ENCODE results near the gene PDGFRB. TPM values are rescaled to one million over a fixed set of nuclear protein-coding genes. Genes with fewer than 3 reads are reported as not detected.

The PDGFRB gene
- total RNA-seq: 0.54 TPM

DNA sequence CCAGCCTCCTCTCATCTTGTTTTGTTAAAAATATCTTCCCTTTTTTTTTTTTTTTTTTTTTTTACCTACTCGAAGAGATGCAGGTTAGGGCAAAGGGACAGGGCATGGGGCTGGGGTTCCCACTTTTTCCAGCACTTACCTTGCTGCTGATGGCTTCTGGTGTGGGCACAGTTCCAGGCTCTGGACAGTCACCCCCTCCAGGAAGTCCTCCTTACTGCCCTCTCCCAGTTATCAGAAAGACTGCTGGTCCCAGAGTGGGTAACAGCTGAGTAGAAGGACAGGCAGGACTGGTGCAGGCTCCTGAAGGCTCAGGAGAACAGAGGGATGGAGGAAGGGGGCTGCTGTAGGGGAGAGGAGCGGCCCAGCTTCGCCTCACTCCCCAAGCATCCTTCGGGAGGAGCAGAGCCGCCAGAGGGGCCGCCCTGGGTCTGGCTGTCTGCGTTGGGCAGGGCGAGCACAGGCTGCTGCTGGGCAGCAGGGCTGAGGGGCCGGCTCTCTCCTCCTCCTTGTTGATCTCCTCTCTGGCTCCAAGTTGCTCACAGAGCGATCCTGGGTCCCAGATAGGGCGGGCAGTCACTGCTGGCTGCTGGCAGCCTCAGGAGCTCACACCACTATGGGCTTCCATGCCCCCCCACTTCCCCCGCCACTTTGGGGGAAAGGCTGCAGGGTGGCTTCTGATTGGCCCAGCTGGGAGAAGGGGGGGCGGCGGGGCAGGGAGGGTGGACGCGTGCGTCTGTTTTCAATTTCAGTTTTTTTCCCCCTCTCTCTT is at the start of gene PDGFRB:
Gene PDGFRB, minus strand, starts transcription at position 588 of the 769 bp plus-strand sequence. CDS start 18,798 bp downstream, outside the sequence.
- DNase-seq (ENCODE audit: low read depth in 2 of 3, low spot score in 2 of 3): peak in 2 of 3 donors; percentile 59 to 75

DNA sequence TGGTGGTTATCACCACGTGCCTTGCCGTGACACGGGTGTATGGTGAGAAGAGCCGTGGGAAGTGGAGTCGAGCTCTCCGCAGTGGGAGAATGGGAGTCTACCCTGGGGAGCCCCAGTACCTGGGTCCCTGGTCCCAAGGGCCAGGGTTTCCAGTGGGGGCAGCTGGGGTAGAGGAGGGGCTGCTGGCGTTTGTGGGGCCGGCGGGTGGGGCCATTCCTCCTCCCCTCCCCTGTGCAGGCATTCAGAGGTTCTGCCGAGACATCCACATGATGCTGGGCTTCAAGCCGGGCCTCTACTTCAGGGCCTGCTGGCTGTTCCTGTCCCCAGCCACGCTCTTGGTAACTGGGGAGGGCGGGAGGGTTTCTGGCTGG is 48.9 kb upstream of the PDGFRB start:
- no peak for DNase-seq (ENCODE audit: low read depth in 2 of 3, low spot score in 2 of 3)

DNA sequence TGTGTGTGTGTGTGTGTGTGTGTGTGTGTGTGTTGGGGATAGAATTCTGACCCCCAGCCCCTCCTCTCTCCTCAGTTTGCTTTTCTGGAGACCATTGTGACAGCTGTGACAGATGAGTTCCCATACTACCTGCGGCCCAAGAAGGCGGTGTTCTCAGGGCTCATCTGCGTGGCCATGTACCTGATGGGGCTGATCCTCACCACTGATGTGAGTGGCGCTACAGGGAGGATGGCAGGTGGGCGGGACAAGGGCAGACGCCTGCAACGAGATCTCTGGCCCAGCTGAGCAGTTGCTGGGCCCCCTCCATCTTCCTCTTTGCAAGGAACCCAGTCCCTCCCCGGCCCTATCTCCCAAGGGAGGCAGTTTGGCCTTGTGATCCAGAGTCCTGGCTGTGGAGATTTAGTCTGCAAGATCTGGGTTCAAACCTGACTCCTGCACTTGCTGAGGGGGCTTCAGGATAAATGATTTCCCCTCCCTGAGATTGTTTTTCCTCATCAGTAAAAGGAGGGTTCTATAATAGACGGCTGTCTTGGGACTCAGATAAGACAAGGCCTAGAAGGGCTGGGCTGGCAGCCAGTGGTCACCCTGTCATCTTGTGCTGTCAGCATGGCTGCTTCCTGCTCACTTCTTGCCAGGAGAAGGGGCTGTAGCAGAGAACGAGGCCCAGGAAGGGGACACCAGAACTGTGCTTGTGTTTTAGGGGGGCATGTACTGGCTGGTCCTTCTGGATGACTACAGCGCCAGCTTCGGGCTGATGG is 48.4 kb upstream of the PDGFRB start:
- no peak for DNase-seq (ENCODE audit: low read depth in 2 of 3, low spot score in 2 of 3)

DNA sequence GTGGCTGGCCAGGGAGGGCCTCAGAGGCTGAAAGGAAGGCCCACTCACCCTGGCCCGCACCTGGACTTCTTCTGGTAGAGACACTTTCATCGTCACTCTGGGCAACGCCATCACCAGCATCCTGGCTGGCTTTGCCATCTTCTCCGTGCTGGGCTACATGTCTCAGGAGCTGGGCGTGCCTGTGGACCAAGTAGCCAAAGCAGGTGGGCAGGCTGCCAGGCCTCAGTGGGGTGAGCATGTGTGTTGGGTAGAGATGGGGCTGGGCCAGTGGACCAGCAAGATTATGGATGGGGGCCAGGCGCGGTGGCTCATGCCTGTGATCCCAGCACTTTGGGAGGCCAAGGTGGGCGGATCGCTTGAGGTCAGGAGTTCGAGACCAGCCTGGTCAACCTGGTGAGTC is 46.9 kb upstream of the PDGFRB start:
- no peak for DNase-seq (ENCODE audit: low read depth in 2 of 3, low spot score in 2 of 3)

DNA sequence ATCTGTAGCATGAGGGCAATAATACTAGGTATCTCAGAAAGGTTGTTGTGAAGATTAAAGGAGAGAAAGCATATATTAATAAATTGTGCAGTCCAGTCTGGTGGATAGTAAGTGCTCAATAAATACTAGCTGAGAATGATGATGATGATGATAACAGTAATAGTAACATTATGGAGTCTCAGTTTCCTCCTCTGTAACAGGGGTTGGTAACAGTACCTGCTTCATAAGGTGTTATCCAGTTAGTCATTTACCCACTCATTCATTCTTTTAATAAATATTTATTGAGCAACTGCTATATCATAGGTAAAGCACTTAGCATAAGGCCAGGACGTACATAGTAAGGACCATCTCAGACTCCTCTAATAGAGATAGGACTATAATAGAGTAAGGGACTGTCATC is 41.8 kb upstream of the PDGFRB start:
- DNase-seq (ENCODE audit: low read depth in 2 of 3, low spot score in 2 of 3): no peak

GRCh38 chr5:150196986-150197385 is 41.3 kb upstream of the PDGFRB start:
- DNase-seq (ENCODE audit: low read depth in 2 of 3, low spot score in 2 of 3): no peak

- DNase-seq (ENCODE audit: low read depth in 2 of 3, low spot score in 2 of 3): no peak
Observed at GRCh38 chr5:150196514-150196913, 40.9 kb upstream of the PDGFRB start.

- no peak for DNase-seq (ENCODE audit: low read depth in 2 of 3, low spot score in 2 of 3)
Observed at GRCh38 chr5:150195736-150196485, 40.3 kb upstream of the PDGFRB start.

DNA sequence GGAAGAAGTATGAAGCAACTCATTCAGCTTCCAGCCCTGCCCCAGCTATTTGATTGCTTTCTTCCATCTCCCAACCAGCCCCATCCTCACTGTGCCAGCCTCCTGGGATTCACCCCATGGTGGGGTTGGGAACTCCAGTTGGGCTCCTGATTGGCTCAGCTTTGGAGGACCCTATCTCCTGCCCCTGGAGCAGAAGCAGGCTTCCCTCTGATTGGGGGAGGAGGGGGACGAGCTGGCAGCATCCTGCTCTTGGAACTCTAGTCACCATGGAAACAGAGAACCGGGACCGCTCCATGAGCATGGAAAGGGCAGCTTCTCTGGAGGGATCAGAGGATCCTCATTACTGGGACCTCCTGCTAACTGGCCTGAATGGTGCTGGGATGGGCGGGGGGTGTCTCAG is 36.8 kb upstream of the PDGFRB start:
- DNase-seq (ENCODE audit: low read depth in 2 of 3, low spot score in 2 of 3): no peak

DNA sequence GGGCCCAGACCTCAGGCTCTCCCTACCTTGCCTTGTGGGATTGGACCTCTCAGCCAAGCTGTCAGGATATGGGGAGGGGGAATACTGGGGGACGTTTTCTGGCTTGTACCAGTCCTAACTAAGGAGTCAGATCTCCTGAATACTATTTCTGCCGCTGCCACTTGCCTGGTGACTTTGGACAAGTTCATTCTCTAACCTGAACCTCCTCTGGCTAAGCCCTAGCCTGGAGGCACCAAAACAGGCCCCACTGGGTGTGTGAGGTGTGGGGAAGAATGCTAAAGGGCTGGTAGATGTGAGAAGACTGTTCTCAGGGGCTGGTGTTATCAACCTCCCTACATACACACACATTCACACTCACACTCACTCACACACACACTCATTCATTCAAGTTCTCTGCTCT is 35.3 kb upstream of the PDGFRB start:
- DNase-seq (ENCODE audit: low read depth in 2 of 3, low spot score in 2 of 3): no peak

DNA sequence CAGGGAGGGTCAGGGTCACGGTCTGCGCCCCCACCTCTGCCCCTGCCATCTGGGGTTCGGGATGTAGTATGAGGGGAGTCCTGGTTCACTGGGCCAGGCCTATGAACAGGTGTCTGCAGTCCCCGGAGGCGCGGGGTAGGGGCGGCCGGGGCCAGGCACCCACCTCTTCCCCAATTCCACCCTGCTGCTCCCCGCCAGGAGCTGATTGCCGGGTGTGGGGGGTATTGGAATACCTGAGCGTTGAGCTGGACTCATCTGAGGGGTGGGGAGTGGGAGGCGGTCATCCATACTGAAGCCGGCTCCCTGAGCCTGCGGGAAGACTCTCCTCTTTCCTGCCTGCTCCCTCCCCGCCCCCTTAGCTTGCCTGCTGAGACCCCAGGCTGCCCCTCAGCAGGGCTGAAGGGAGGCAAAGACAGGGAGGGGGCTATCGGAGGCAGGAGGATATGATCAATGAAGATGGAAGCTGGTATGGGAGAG is 34.9 kb upstream of the PDGFRB start:
- DNase-seq (ENCODE audit: low read depth in 2 of 3, low spot score in 2 of 3): no peak

DNA sequence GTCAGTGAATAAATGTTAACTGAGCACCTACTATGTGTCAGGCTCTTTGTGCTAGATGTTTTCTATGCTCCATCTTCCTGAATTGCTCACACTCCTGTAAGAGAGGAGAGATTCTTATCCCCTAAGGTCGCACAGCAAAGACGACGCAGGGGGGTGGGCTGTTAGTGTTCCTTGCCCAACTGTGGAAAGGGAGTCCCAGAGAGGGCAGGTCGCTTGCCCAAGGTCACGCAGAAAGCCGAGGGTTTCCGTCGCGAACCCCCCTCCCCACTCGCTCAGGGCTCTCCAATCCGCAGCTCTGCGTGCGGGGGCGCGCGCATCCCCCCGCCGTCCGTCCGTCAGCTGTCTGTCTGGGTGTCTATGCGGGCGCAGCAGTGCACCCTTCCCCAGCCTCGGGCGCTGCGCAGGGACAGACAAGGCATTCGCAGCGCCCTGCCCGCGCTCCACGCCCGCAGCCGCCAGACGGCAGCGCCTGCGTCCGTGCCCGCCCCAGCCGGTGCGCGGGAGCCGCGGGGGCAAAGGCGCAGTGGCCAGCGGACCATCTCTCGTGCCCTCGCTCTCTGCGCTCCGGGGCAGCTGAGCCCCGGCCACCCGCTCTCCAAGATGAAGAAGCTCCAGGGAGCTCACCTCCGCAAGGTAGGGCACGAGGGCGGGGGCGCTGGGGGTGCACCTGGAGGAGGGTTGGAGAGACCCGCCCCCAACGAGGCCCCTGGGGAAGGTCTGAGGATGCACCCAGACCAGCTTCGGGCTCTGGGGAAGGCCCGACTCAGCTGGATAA is 34.3 kb upstream of the PDGFRB start, which contains the start of gene SLC6A7:
Gene SLC6A7, plus strand, starts transcription at position 335 of the 775 bp plus-strand sequence. Its CDS starts 266 bp downstream, at position 601.
- DNase-seq (ENCODE audit: low read depth in 2 of 3, low spot score in 2 of 3): no peak

DNA sequence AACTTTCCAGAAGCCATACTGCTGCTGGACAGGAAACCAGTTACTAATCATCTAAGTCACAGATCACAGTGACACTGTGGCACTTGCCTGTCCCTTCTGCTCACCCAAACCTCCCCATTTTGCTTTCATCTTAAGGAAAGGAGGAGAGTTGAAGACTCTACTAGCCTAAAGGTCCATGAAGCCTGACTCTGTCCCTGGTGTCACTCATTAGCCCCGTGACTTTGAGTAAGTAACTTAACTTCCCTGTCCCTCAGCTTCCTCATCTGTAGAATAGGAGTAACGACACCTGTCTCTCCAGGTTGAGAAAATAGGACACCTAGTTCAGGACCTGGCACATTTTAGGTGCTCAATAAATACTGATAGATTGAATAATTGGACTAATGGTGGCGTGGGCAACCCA is 33.7 kb upstream of the PDGFRB start:
- DNase-seq (ENCODE audit: low read depth in 2 of 3, low spot score in 2 of 3): peak in 1 of 3 donors; percentile 33

- DNase-seq (ENCODE audit: low read depth in 2 of 3, low spot score in 2 of 3): no peak
Observed at GRCh38 chr5:150188146-150188842, 32.6 kb upstream of the PDGFRB start.

DNA sequence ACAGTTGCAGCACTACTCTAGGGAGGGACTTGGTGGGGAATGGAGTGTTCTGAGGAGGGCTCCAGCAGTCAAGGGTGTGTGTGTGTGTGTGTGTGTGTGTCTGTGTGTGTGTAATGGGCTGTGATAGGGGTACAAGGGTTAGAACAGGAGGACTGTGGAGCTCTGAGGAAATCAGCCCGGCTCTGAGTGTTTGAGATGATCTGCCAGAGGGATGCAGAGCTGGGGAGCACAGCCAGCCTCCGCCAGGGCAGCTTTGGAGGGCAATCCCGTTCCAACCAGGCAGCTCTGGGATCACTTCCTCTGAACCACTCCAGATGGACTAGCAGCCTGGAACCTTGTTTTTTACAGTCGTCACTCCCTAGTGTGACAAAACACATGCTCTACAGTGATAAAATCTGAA is 31.3 kb upstream of the PDGFRB start:
- no peak for DNase-seq (ENCODE audit: low read depth in 2 of 3, low spot score in 2 of 3)

- no peak for DNase-seq (ENCODE audit: low read depth in 2 of 3, low spot score in 2 of 3)
Observed at GRCh38 chr5:150186137-150186536, 30.5 kb upstream of the PDGFRB start.

GRCh38 chr5:150184990-150185912 is 29.6 kb upstream of the PDGFRB start:
- no peak for DNase-seq (ENCODE audit: low read depth in 2 of 3, low spot score in 2 of 3)

GRCh38 chr5:150184006-150184405 is 28.4 kb upstream of the PDGFRB start:
- no peak for DNase-seq (ENCODE audit: low read depth in 2 of 3, low spot score in 2 of 3)

- DNase-seq (ENCODE audit: low read depth in 2 of 3, low spot score in 2 of 3): no peak
Observed at GRCh38 chr5:150183436-150183835, 27.8 kb upstream of the PDGFRB start.
